Transverse colon (tissue), 3 donors: ENCODE data around the gene SLC35A2.

Experiments used
- EP300 ChIP-seq: sonication (generic); formaldehyde crosslinking; IDR thresholded peaks from one replicate; pipeline ENCODE4 v1.6.1; 2017; ENCODE audit warnings: antibody characterized with exemption, low read depth
- POLR2A ChIP-seq: fragments of 450-650 bp; IDR thresholded peaks from one replicate; pipeline ENCODE4 v1.6.1; 2016; ENCODE audit warnings: antibody characterized with exemption, mild to moderate bottlenecking, moderate library complexity
- TF ChIP-seq, protein P1 (sequence below), 5 experiments: fragments of 200-600 bp in 3 of 5; fragments of 450-650 bp in 2 of 5; sonication (generic) in 3 of 5; IDR thresholded peaks; 1 replicate in 2 of 5; 2 replicates in 3 of 5; pipeline ENCODE4 v1.5.1; 2016 to 2017; ENCODE audit warnings: antibody characterized with exemption in 5 of 5, inconsistent platforms in 3 of 5, mild to moderate bottlenecking in 2 of 5, moderate library complexity in 1 of 5

DNA sequence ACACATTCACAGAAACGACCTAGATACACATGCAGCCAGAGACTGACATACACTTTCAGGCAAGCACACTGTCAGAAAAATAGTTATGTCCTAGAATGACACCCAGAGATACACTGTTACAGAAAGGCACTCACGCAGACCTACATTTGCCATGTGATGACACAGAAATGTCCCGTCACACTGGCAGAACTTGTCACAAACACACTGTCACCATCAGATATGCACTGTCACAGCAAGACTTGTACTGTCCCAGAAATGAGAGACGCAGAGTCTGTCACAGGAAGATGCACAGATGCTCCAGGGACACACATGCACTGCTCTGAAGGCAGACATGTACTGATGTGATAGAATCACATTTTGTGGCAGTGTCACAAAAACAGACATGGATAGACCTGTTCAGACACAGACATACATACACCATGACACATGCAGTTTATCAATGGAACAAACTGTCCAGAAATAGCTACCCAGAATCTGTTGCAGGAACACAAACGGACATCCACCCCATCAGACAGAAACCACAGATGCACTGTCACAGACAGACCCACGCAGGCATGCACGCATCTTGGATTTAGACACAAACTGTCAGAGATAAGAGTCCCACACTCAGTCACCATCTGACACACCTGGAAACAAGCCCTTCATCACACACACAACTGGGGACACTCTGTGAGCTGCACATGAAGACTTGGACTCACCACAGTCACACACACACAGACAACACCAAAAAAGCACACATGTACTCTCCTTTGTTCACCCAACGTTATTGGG lies 8.7 kb upstream of the SLC35A2 start:
- TF ChIP-seq, protein P1, sequence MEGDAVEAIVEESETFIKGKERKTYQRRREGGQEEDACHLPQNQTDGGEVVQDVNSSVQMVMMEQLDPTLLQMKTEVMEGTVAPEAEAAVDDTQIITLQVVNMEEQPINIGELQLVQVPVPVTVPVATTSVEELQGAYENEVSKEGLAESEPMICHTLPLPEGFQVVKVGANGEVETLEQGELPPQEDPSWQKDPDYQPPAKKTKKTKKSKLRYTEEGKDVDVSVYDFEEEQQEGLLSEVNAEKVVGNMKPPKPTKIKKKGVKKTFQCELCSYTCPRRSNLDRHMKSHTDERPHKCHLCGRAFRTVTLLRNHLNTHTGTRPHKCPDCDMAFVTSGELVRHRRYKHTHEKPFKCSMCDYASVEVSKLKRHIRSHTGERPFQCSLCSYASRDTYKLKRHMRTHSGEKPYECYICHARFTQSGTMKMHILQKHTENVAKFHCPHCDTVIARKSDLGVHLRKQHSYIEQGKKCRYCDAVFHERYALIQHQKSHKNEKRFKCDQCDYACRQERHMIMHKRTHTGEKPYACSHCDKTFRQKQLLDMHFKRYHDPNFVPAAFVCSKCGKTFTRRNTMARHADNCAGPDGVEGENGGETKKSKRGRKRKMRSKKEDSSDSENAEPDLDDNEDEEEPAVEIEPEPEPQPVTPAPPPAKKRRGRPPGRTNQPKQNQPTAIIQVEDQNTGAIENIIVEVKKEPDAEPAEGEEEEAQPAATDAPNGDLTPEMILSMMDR (IDR thresholded peaks at IDR 0.05) = no peak
- TF ChIP-seq EP300 (no peak), POLR2A (peak; percentile 3)
